MM.1S (cell line): ENCODE data around the gene LY86.

Experiments used
- DNase-seq: peaks from one replicate; pipeline ENCODE4 v3.0.0-alpha.2; 2015
- H2AFZ ChIP-seq: fragments of 300-600 bp; sonication (generic); 2 replicates; pipeline ENCODE4 v1.6.0; 2016; ENCODE audit warnings: antibody characterized with exemption, low read length
- H3F3A ChIP-seq: fragments of 300-600 bp; sonication (generic); 2 replicates; pipeline ENCODE4 v1.6.1; 2016; ENCODE audit warnings: mild to moderate bottlenecking, antibody characterized with exemption, low read length, moderate library complexity, mixed read lengths; ENCODE audit not compliant: insufficient read depth
- H3K27ac ChIP-seq: fragments of 300-600 bp; sonication (generic); 2 replicates; pipeline ENCODE4 v1.5.1; 2016; ENCODE audit warnings: mild to moderate bottlenecking, low read length
- H3K27me3 ChIP-seq: fragments of 300-600 bp; sonication (generic); replicated peaks from 2 replicates; pipeline ENCODE4 v1.6.0; 2016; ENCODE audit warnings: low read length; ENCODE audit not compliant: insufficient read depth
- H3K36me3 ChIP-seq: fragments of 300-600 bp; sonication (generic); replicated peaks from 2 replicates; pipeline ENCODE4 v1.6.1; 2016; ENCODE audit warnings: mild to moderate bottlenecking, low read length, mixed read lengths; ENCODE audit not compliant: insufficient read depth
- H3K4me1 ChIP-seq: fragments of 300-600 bp; sonication (generic); 2 replicates; pipeline ENCODE4 v1.6.1; 2016; ENCODE audit warnings: low read length, mixed read lengths
- H3K4me2 ChIP-seq: fragments of 300-600 bp; sonication (generic); 2 replicates; pipeline ENCODE4 v1.6.0; 2016; ENCODE audit warnings: low read depth, low read length
- H3K4me3 ChIP-seq: fragments of 300-600 bp; sonication (generic); 2 replicates; pipeline ENCODE4 v1.5.1; 2016; ENCODE audit warnings: low read length, mixed read lengths
- H3K79me2 ChIP-seq: fragments of 300-600 bp; sonication (generic); 2 replicates; pipeline ENCODE4 v1.6.1; 2016; ENCODE audit warnings: mixed run types, low read length, mixed read lengths
- H3K9ac ChIP-seq: fragments of 300-600 bp; sonication (generic); 2 replicates; pipeline ENCODE4 v1.6.1; 2016; ENCODE audit warnings: low read length, mixed read lengths
- H3K9me2 ChIP-seq: fragments of 300-600 bp; sonication (generic); replicated peaks from 2 replicates; pipeline ENCODE4 v1.6.1; 2016; ENCODE audit warnings: mild to moderate bottlenecking, low read length, mixed read lengths; ENCODE audit not compliant: insufficient read depth
- H3K9me3 ChIP-seq: fragments of 300-600 bp; sonication (generic); replicated peaks from 2 replicates; pipeline ENCODE4 v1.6.1; 2016; ENCODE audit warnings: mild to moderate bottlenecking, low read length, mixed read lengths; ENCODE audit not compliant: insufficient read depth
- H4K20me1 ChIP-seq: fragments of 300-600 bp; sonication (generic); 2 replicates; pipeline ENCODE4 v1.6.1; 2016; ENCODE audit warnings: mild to moderate bottlenecking, low read length, moderate library complexity, mixed read lengths; ENCODE audit not compliant: insufficient read depth
- CTCF ChIP-seq: fragments of 300-600 bp; sonication (generic); IDR thresholded peaks from 2 replicates; pipeline ENCODE4 v1.5.1; 2016; ENCODE audit warnings: antibody characterized with exemption, low read length, mixed read lengths
- EZH2 ChIP-seq: fragments of 300-600 bp; sonication (generic); optimal IDR thresholded peaks from 2 replicates; pipeline ENCODE3; 2017; ENCODE audit warnings: low read depth, mild to moderate bottlenecking, antibody characterized with exemption, low read length, mixed read lengths
- EZH2phosphoT487 ChIP-seq: fragments of 300-600 bp; sonication (generic); IDR thresholded peaks from 2 replicates; pipeline ENCODE4 v1.6.1; 2018; ENCODE audit warnings: antibody characterized with exemption, low read length

The LY86 gene

GRCh38 chr6:6634735-6635075 is 46.2 kb downstream of the LY86 start:
- H3F3A ChIP-seq, result no peaks in the 10 kb centered on the region
- no peaks in the 10 kb centered on the region for H3K36me3 ChIP-seq
- no peaks in the 10 kb centered on the region for H3K9me2 ChIP-seq
- H3K27me3 ChIP-seq, result no peaks in the 10 kb centered on the region
- no peak overlapping the region for H3K9ac ChIP-seq
- H3K9me3 ChIP-seq, result no peaks in the 10 kb centered on the region
- DNase-seq, result no peak
- peaks cover 13% of the 10 kb centered on the region for H3K4me1 ChIP-seq
- no peak overlapping the region for H2AFZ ChIP-seq
- no peak overlapping the region for H3K4me3 ChIP-seq
- no peaks in the 10 kb centered on the region for H3K79me2 ChIP-seq
- no peak overlapping the region for H3K4me2 ChIP-seq
- no peak overlapping the region for H3K27ac ChIP-seq
- TF ChIP-seq EZH2phosphoT487 (no peak), CTCF (no peak), EZH2 (no peak)
- no peaks in the 10 kb centered on the region for H4K20me1 ChIP-seq

- DNase-seq, result peak; percentile 54
- Histone ChIP-seq H3K4me1 (peaks cover 13% of the 10 kb centered on the region), H3K79me2 (no peaks in the 10 kb centered on the region), H4K20me1 (no peaks in the 10 kb centered on the region), H3K4me2 (no peak overlapping the region; the same call in 1 of the 2 replicates), H3K9ac (no peak overlapping the region), H3K27ac (no peak overlapping the region), H3K36me3 (no peaks in the 10 kb centered on the region), H3F3A (no peaks in the 10 kb centered on the region), H3K4me3 (no peak overlapping the region), H3K9me3 (no peaks in the 10 kb centered on the region), H3K9me2 (no peaks in the 10 kb centered on the region), H2AFZ (no peak overlapping the region), H3K27me3 (no peaks in the 10 kb centered on the region)
- TF ChIP-seq EZH2phosphoT487 (no peak), CTCF (no peak), EZH2 (no peak)
These were observed 46.8 kb downstream of the LY86 start for GRCh38 chr6:6635291-6635690.

DNA sequence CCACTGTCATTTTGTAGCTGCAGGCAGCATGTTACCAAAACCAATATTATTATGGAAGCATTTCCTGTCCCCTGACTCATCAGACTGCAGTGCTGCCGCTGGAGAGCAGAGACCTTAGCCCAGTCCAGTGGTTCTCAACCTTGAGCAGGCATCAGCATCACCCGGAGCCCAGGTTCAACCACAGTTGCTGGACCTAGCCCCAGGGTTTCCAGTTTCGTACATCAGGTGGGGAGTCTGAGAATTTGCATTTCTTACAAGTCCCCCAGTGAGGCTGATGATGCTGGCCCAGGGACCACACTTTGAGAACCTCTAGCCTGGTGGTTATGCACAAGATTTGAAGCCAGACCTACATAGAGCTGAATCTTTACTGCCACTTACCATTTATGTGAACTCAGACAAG is 47.3 kb downstream of the LY86 start:
- Histone ChIP-seq H3K27me3 (no peaks in the 10 kb centered on the region), H3F3A (no peaks in the 10 kb centered on the region), H3K4me1 (peaks cover 13% of the 10 kb centered on the region), H3K4me2 (no peak overlapping the region; the same call in 1 of the 2 replicates), H3K4me3 (no peak overlapping the region), H3K9me3 (no peaks in the 10 kb centered on the region), H3K9ac (no peak overlapping the region), H3K9me2 (no peaks in the 10 kb centered on the region), H2AFZ (no peak overlapping the region), H3K79me2 (no peaks in the 10 kb centered on the region), H4K20me1 (no peaks in the 10 kb centered on the region), H3K36me3 (no peaks in the 10 kb centered on the region), H3K27ac (no peak overlapping the region)
- no peak for DNase-seq
- TF ChIP-seq EZH2phosphoT487 (no peak), EZH2 (no peak), CTCF (no peak)
